CD14-positive monocyte (primary cell): ENCODE data around the gene AANAT. TPM values are rescaled to one million over a fixed set of nuclear protein-coding genes. Genes with fewer than 3 reads are reported as not detected.

Experiments
- DNase-seq, 3 donors: peaks; one replicate each; pipeline ENCODE4 v3.0.0-alpha.2; 2011 to 2022
- H2AFZ ChIP-seq: 2 replicates; pipeline ENCODE4 v1.6.0; 2012; ENCODE audit warnings: mild to moderate bottlenecking, low read depth, low read length, inconsistent platforms; ENCODE audit not compliant: insufficient read depth, poor library complexity, severe bottlenecking
- H3K27ac ChIP-seq, 2 donors: 1 replicate in 1 of 2; 2 replicates in 1 of 2; pipeline ENCODE4 v1.5.1; 2012 to 2013; ENCODE audit warnings: low read length in 2 of 2, control low read depth in 1 of 2, inconsistent platforms in 1 of 2, low read depth in 1 of 2, mild to moderate bottlenecking in 1 of 2
- H3K27me3 ChIP-seq, 2 donors: one replicate each; pipeline versions ENCODE4 v1.6.0 to v1.6.1; 2011 to 2013; ENCODE audit warnings: low read length in 2 of 2; ENCODE audit not compliant: control insufficient read depth in 2 of 2, insufficient read depth in 2 of 2
- H3K36me3 ChIP-seq, 2 donors: replicated peaks in 1 of 2; 1 replicate in 1 of 2; 2 replicates in 1 of 2; pipeline versions ENCODE4 v1.5.1 to v1.6.1; 2012 to 2013; ENCODE audit warnings: low read length in 2 of 2, control low read depth in 1 of 2, inconsistent platforms in 1 of 2, mild to moderate bottlenecking in 1 of 2; ENCODE audit not compliant: insufficient read depth in 2 of 2, control insufficient read depth in 1 of 2
- H3K4me1 ChIP-seq, 2 donors: 1 replicate in 1 of 2; 2 replicates in 1 of 2; pipeline versions ENCODE4 v1.5.1 to v1.6.1; 2012 to 2013; ENCODE audit warnings: low read length in 2 of 2, control low read depth in 1 of 2, inconsistent platforms in 1 of 2, mild to moderate bottlenecking in 1 of 2, moderate library complexity in 1 of 2; ENCODE audit not compliant: insufficient read depth in 2 of 2, control insufficient read depth in 1 of 2
- H3K4me2 ChIP-seq: replicated peaks from 2 replicates; pipeline ENCODE3; 2012; ENCODE audit warnings: low read length, moderate library complexity, mild to moderate bottlenecking; ENCODE audit not compliant: poor library complexity, severe bottlenecking; ENCODE audit errors: extremely low read depth
- H3K4me3 ChIP-seq, 3 experiments: fragments of 200-600 bp in 1 of 3; sonication (generic) in 1 of 3; replicated peaks in 1 of 3; 1 replicate in 2 of 3; 2 replicates in 1 of 3; pipeline ENCODE4 v1.5.1; 2011 to 2013; ENCODE audit warnings: low read length in 3 of 3, mild to moderate bottlenecking in 3 of 3, control low read depth in 2 of 3, low read depth in 2 of 3, inconsistent platforms in 1 of 3, moderate library complexity in 1 of 3
- H3K79me2 ChIP-seq: 2 replicates; pipeline ENCODE4 v1.6.0; 2012; ENCODE audit warnings: mild to moderate bottlenecking, control low read depth, inconsistent platforms, low read length, moderate library complexity; ENCODE audit not compliant: insufficient read depth
- H3K9ac ChIP-seq: 2 replicates; pipeline ENCODE4 v1.6.0; 2017; ENCODE audit warnings: low read length, mild to moderate bottlenecking; ENCODE audit not compliant: insufficient read depth, poor library complexity, severe bottlenecking
- H3K9me3 ChIP-seq, 2 donors: replicated peaks in 1 of 2; 1 replicate in 1 of 2; 2 replicates in 1 of 2; pipeline versions ENCODE4 v1.5.1 to v1.6.1; 2012 to 2013; ENCODE audit warnings: low read length in 2 of 2, control low read depth in 1 of 2; ENCODE audit not compliant: control insufficient read depth in 1 of 2, insufficient read depth in 1 of 2
- H4K20me1 ChIP-seq: 2 replicates; pipeline ENCODE4 v1.6.0; 2012; ENCODE audit warnings: mild to moderate bottlenecking, low read length, control low read depth, moderate library complexity; ENCODE audit not compliant: insufficient read depth
- H3K27ac Mint-ChIP-seq, 7 donors: one replicate each; pipeline ENCODE4 v1.8.0; 2020; ENCODE audit warnings: mild to moderate bottlenecking in 7 of 7, mixed read lengths in 7 of 7, moderate library complexity in 6 of 7, inconsistent platforms in 2 of 7
- H3K27me3 Mint-ChIP-seq, 3 donors: one replicate each; pipeline ENCODE4 v1.8.0; 2021 to 2022; ENCODE audit warnings: low read depth in 3 of 3, mild to moderate bottlenecking in 3 of 3, mixed read lengths in 3 of 3, moderate library complexity in 3 of 3, inconsistent platforms in 1 of 3
- H3K36me3 Mint-ChIP-seq, 2 donors: one replicate each; pipeline ENCODE4 v1.8.0; 2020; ENCODE audit warnings: mixed read lengths in 2 of 2, inconsistent platforms in 1 of 2, mild to moderate bottlenecking in 1 of 2
- H3K4me1 Mint-ChIP-seq: one replicate; pipeline ENCODE4 v1.8.0; 2020; ENCODE audit warnings: mild to moderate bottlenecking, mixed read lengths
- H3K4me3 Mint-ChIP-seq, 2 donors: one replicate each; pipeline ENCODE4 v1.8.0; 2020; ENCODE audit warnings: mild to moderate bottlenecking in 2 of 2, mixed read lengths in 2 of 2, moderate library complexity in 1 of 2
- H3K9me3 Mint-ChIP-seq, 7 donors: one replicate each; pipeline ENCODE4 v1.8.0; 2020 to 2022; ENCODE audit warnings: mixed read lengths in 7 of 7, mild to moderate bottlenecking in 6 of 7, moderate library complexity in 6 of 7, inconsistent platforms in 2 of 7
- WGBS: methylation state at CpG from one replicate; pipeline ENCODE4 v1.1.5; 2013; ENCODE audit warnings: missing lambda C conversion rate; ENCODE audit not compliant: insufficient coverage; 5-methylcytosine and 5-hydroxymethylcytosine counted together
- intact Hi-C, 2 donors: fragments of 100-400 bp; cut with micrococcal nuclease; formaldehyde crosslinking; loops; one replicate each; pipeline versions ENCODE4 v1.15.0 to v1.15.1; 2023
- polyA plus RNA-seq, 3 donors: library from polyadenylated mRNA; depleted of rRNA in 1 of 3; unstranded in 2 of 3; stranded (reverse) in 1 of 3; fragments of 300-500 nt in 2 of 3; fragments of >200 nt in 1 of 3; fragmentation: Illumina TruSeq in 2 of 3; gene quantifications; 1 replicate in 2 of 3; 2 replicates in 1 of 3; pipeline ENCODE4 v1.2.3, GENCODE V29; 2012 to 2021
- TF ChIP-seq, protein P1 (sequence below): fragments of 200-600 bp; IDR thresholded peaks from one replicate; pipeline ENCODE4 v1.8.0; 2022; ENCODE audit warnings: antibody characterized with exemption, mild to moderate bottlenecking

AANAT gene
- polyA plus RNA-seq, 3 donors: not detected

DNA sequence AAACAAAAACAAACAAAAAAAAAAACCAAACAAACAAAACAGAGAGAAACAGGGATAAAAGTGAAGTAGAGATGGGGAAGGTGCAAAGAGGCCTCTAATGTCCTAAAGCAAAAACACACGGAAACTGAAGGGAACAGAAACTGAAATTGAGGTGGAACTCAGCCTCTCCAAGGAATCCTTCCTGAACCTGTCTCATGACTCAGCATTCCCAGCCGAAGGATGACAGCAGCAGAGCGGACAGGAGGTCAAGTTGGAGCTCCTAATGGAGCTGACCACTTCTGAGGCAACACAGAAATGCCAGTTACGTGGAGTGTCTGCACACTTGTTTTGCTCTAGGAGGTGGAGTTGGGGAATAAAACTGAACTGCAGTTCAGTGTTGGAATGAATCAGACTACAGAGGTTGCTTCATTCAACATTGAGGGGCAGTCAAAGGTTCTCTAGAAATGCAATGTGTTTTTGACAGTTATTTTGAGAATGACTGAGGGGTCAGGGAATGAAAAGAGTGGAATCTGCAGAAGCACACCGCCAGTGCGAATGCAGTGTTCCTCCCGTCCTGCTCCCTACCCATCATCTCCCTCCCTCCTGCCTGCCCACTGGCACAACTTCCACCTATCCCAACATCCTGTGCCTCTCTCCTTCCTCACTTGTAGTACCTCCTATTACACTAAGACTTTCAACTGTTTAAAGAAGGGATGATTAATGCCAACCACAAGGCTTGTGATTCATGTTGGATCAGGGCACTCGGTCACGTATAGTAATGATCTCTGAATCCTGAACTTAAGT is 20.8 kb upstream of the AANAT start:
- intact Hi-C loops: no loop called here
- Mint-ChIP-seq H3K27ac (peak overlapping the region in 4 of 7 donors; percentile 11 to 69 (median 54)), H3K9me3 (no peaks in the 10 kb centered on the region)

DNA sequence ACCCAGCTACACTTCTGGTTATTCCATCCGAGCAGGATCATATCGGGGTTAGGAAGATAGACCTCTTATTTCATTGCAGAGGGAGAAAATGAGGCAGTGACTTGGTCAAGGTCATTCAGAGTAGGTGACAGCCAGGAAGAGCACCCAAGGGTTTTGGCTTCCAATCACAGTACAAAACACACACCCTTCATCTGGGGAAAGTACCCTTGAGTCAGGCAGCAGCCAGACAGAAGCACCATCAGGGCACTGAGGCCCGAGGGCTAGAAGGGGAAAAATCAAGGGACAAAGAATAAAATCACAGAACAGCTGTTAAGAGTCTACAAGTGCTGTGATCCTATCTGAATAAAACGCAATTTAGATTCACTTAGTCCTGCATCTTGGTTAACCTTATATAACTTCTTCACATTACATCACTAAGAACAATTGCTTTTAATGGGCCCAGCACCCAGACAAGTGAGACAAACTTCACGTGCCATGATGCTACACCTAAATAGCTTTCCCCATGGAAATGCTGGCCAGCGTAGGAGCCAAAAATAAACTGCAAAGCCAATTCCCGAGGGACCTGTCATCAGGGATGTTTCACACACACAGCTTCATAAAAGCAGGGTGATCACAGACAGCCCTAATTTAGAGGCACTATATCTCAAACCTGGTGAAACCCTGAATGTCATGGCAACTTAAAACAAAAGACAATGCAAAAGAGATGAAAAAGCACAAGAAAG is 19.3 kb upstream of the AANAT start:
- Histone ChIP-seq H3K27me3 (no peaks in the 10 kb centered on the region), H3K9me3 (no peaks in the 10 kb centered on the region), H3K4me2 (no peak overlapping the region), H3K4me3 (no peak overlapping the region), H4K20me1 (peaks cover 88% of the 10 kb centered on the region), H3K79me2 (peaks cover 84% of the 10 kb centered on the region), H3K4me1 (peaks cover 25 to 31% of the 10 kb centered on the region in 2 donors), H3K27ac (no peak overlapping the region), H2AFZ (no peak overlapping the region), H3K9ac (no peak overlapping the region), H3K36me3 (no peaks in the 10 kb centered on the region)
- peaks cover 2 to 5% of the 10 kb centered on the region in 2 donors for H3K36me3 Mint-ChIP-seq
- DNase-seq: peak in 1 of 3 donors; percentile 39
- H3K27me3 Mint-ChIP-seq: no peaks in the 10 kb centered on the region
- TF ChIP-seq, protein P1, sequence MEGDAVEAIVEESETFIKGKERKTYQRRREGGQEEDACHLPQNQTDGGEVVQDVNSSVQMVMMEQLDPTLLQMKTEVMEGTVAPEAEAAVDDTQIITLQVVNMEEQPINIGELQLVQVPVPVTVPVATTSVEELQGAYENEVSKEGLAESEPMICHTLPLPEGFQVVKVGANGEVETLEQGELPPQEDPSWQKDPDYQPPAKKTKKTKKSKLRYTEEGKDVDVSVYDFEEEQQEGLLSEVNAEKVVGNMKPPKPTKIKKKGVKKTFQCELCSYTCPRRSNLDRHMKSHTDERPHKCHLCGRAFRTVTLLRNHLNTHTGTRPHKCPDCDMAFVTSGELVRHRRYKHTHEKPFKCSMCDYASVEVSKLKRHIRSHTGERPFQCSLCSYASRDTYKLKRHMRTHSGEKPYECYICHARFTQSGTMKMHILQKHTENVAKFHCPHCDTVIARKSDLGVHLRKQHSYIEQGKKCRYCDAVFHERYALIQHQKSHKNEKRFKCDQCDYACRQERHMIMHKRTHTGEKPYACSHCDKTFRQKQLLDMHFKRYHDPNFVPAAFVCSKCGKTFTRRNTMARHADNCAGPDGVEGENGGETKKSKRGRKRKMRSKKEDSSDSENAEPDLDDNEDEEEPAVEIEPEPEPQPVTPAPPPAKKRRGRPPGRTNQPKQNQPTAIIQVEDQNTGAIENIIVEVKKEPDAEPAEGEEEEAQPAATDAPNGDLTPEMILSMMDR: no peak
- H3K4me3 Mint-ChIP-seq: no peak overlapping the region
- peaks cover 61% of the 10 kb centered on the region for H3K4me1 Mint-ChIP-seq
- intact Hi-C loops: no loop called here
- 97% methylated on average over 3 of the region's 7 CpGs for WGBS
- H3K27ac Mint-ChIP-seq: no peak overlapping the region
- H3K9me3 Mint-ChIP-seq: peaks cover 0 to 2% (median 0%) of the 10 kb centered on the region in 7 donors

More for the DNA sequence above, 20.8 kb upstream of the AANAT start:
- H3K4me1 ChIP-seq: peaks cover 17 to 28% of the 10 kb centered on the region in 2 donors
- H3K27ac ChIP-seq: peak overlapping the region in 1 of 2 donors; percentile 9
- DNase-seq: peak in 2 of 3 donors; percentile 33 to 56
- no peaks in the 10 kb centered on the region for H3K27me3 Mint-ChIP-seq
- H2AFZ ChIP-seq: no peak overlapping the region
- H3K9me3 ChIP-seq: no peaks in the 10 kb centered on the region
- no peak overlapping the region for H3K4me3 ChIP-seq
- peaks cover 95% of the 10 kb centered on the region for H4K20me1 ChIP-seq
- peaks cover 87% of the 10 kb centered on the region for H3K79me2 ChIP-seq
- TF ChIP-seq, protein P1: no peak
- H3K9ac ChIP-seq: no peak overlapping the region
- H3K36me3 ChIP-seq: no peaks in the 10 kb centered on the region
- peak overlapping the region; percentile 17 for H3K4me2 ChIP-seq
- H3K27me3 ChIP-seq: no peaks in the 10 kb centered on the region
- WGBS: 21% methylated on average over 4 of the region's 9 CpGs
- peaks cover 6 to 9% of the 10 kb centered on the region in 2 donors for H3K36me3 Mint-ChIP-seq
- peaks cover 62% of the 10 kb centered on the region for H3K4me1 Mint-ChIP-seq
- peak overlapping the region in 1 of 2 donors; percentile 31 for H3K4me3 Mint-ChIP-seq
